Measurements from ENCODE around the gene NUP210L. TPM values are rescaled to one million over a fixed set of nuclear protein-coding genes. Genes with fewer than 3 reads are reported as not detected.
"Not testable (repeated sequence)": the region's sequence is repeated elsewhere in the genome, so short reads cannot be mapped to it uniquely, and the experiment has no call there.

The NUP210L gene
- total and polyA plus RNA-seq, 9 of the 15 experiments (the other 6 are each of a cell fraction or from before 2014, with no cell fraction given), result 0.01 to 0.04 TPM; not detected in 7

- H3K27ac ChIP-seq (ENCODE audit: extremely low read depth, low read depth, low read length); intact Hi-C loops (cut with micrococcal nuclease); H3K9me1 ChIP-seq (ENCODE audit: control insufficient read depth, insufficient read depth, low read length); H3K4me3 ChIP-seq; H3K9ac ChIP-seq (ENCODE audit: insufficient read depth in 1 of 2, low read depth in 2 of 2, low read length in 2 of 2); POLR2A ChIA-PET; BruUV-seq (replicated peaks); DNase-seq (ENCODE audit: extremely low read depth in 1 of 4, low spot score in 3 of 4); in situ Hi-C loops (cut with MboI); H3K4me1 ChIP-seq (replicated peaks in 1 of 2; ENCODE audit: control insufficient read depth in 2 of 2, insufficient read depth in 2 of 2, low read length in 2 of 2); CTCF ChIA-PET (ENCODE audit: low intra/inter-chr PET ratio); H4K20me1 ChIP-seq (replicated peaks; ENCODE audit: control insufficient read depth, insufficient read depth, low read length); H2AFZ ChIP-seq (ENCODE audit: low read depth, low read length); H3K4me2 ChIP-seq (ENCODE audit: insufficient read depth, low read length); FAIRE-seq; H3K9me3 ChIP-seq (replicated peaks; ENCODE audit: control insufficient read depth, insufficient read depth, low read depth, low read length); ATAC-seq; H3K27me3 ChIP-seq (ENCODE audit: control insufficient read depth in 2 of 2, insufficient read depth in 2 of 2, low read length in 2 of 2): not testable (repeated sequence)
- TF ChIP-seq C11orf30 (IDR thresholded peaks at IDR 0.05; ENCODE audit: low read depth), result peak; percentile 89; the same call in 1 of the 2 replicates
- peak; percentile 72 for TF ChIP-seq MAFG (tag; conservative IDR thresholded peaks at IDR 0.05)
- peak; percentile 91 for TF ChIP-seq ZNF316 (IDR thresholded peaks at IDR 0.05)
- TF ChIP-seq MAFF (IDR thresholded peaks at IDR 0.05; ENCODE audit: low read length), result peak; percentile 41
- 42% methylated on average over 8 of the region's 10 CpGs for WGBS (ENCODE audit: insufficient coverage, low coverage, missing lambda C conversion rate)
- peaks cover 12% of the 10 kb centered on the region for H3K79me2 ChIP-seq (ENCODE audit: control insufficient read depth, insufficient read depth, low read length)
- H3K36me3 ChIP-seq (ENCODE audit: control insufficient read depth, insufficient read depth, low read length), result peaks cover 33% of the 10 kb centered on the region
These were observed 158.0 kb downstream of the NUP210L start for GRCh38 chr1:153996882-153997281.

- Histone ChIP-seq H3K9ac (ENCODE audit: insufficient read depth in 1 of 2, low read depth in 2 of 2, low read length in 2 of 2) (no peak overlapping the region), H3K9me1 (ENCODE audit: control insufficient read depth, insufficient read depth, low read length) (no peaks in the 10 kb centered on the region), H3K79me2 (ENCODE audit: control insufficient read depth, insufficient read depth, low read length) (peaks cover 25% of the 10 kb centered on the region), H3K4me3 (no peak overlapping the region), H3K27ac (ENCODE audit: extremely low read depth, low read depth, low read length) (no peak overlapping the region), H4K20me1 (replicated peaks; ENCODE audit: control insufficient read depth, insufficient read depth, low read length) (no peaks in the 10 kb centered on the region; the same call in 1 of the 2 replicates), H3K4me2 (ENCODE audit: insufficient read depth, low read length) (no peak overlapping the region), H3K4me1 (replicated peaks in 1 of 2; ENCODE audit: control insufficient read depth in 2 of 2, insufficient read depth in 2 of 2, low read length in 2 of 2) (peaks cover 4 to 11% of the 10 kb centered on the region in 2 experiments; a peak in 2 of 5 replicates), H3K9me3 (replicated peaks; ENCODE audit: control insufficient read depth, insufficient read depth, low read depth, low read length) (no peaks in the 10 kb centered on the region), H3K27me3 (ENCODE audit: control insufficient read depth in 2 of 2, insufficient read depth in 2 of 2, low read length in 2 of 2) (no peaks in the 10 kb centered on the region), H2AFZ (ENCODE audit: low read depth, low read length) (no peak overlapping the region), H3K36me3 (ENCODE audit: control insufficient read depth, insufficient read depth, low read length) (peaks cover 43% of the 10 kb centered on the region)
- ChIA-PET CTCF (ENCODE audit: low intra/inter-chr PET ratio) (no interaction called here), POLR2A (interaction anchor here (0.5 to 1.1 kb wide), 3 partner anchors 18 to 63 kb away, joined by 3 to 5 read pairs (median 3); partner anchors contain the start of gene JTB)
- DNase-seq (ENCODE audit: extremely low read depth in 1 of 4, low spot score in 3 of 4), result no peak
- intact Hi-C loops (cut with micrococcal nuclease), result no loop called here
- BruUV-seq (replicated peaks), result no TSS peak
- 92% methylated on average over 11 of the region's 11 CpGs for WGBS (ENCODE audit: insufficient coverage, low coverage, missing lambda C conversion rate)
- in situ Hi-C loops (cut with MboI), result no loop called here
- no peak for FAIRE-seq
- TF ChIP-seq BDP1 (IDR thresholded peaks at IDR 0.05; ENCODE audit: insufficient read depth, insufficient read length), result no peak
- no peak for TF ChIP-seq ZNF263 (CRISPR knock-in tag; IDR thresholded peaks at IDR 0.05; ENCODE audit: borderline replicate concordance)
- no peak for TF ChIP-seq ZKSCAN3 (CRISPR knock-in tag; IDR thresholded peaks at IDR 0.05)
- no peak for TF ChIP-seq ZNF561 (CRISPR knock-in tag; conservative IDR thresholded peaks at IDR 0.05)
- TF ChIP-seq ARHGAP35 (IDR thresholded peaks at IDR 0.05; ENCODE audit: partially characterized antibody), result no peak
- no peak for TF ChIP-seq CBX3 (IDR thresholded peaks at IDR 0.05; ENCODE audit: borderline replicate concordance in 1 of 2, low read length in 2 of 2)
- no peak for TF ChIP-seq CTBP1 (IDR thresholded peaks at IDR 0.05; ENCODE audit: borderline replicate concordance)
- ATAC-seq, result no peak
These were observed 159.2 kb downstream of the NUP210L start for GRCh38 chr1:153995640-153996039.

All from K562 (cell line).